Activated CD8-positive, alpha-beta T cell treated with anti-CD3 and anti-CD28 coated beads, Interleukin-2, amount 10 ng/mL, durations not matched to agents 7 days and 5 days (primary cell): Measurements from ENCODE around the gene CCDC106. TPM values are rescaled to one million over a fixed set of nuclear protein-coding genes. Genes with fewer than 3 reads are reported as not detected.

Source experiments
- ATAC-seq: fragments of 150-1000 bp; cut with Tn5 transposase; one replicate; pipeline ENCODE4 v1.10.0; 2021; ENCODE audit warnings: moderate library complexity
- CTCF ChIA-PET: fragments of 350-600 bp; sonication (Branson Sonifier 250); formaldehyde crosslinking; loops from one replicate; lab custom pipeline; 2021; ENCODE audit warnings: antibody characterized with exemption; lab: Charles Lee
- POLR2A ChIA-PET: fragments of 350-600 bp; sonication (Branson Sonifier 250); formaldehyde crosslinking; loops from one replicate; lab custom pipeline; 2021; ENCODE audit warnings: antibody characterized with exemption; lab: Charles Lee
- DNase-seq: peaks from one replicate; pipeline ENCODE4 v3.0.0-alpha.2; 2020
- H3K27ac Mint-ChIP-seq: one replicate; pipeline ENCODE4 v1.8.0; 2021; ENCODE audit warnings: mild to moderate bottlenecking, mixed read lengths
- H3K27me3 Mint-ChIP-seq: one replicate; pipeline ENCODE4 v1.8.0; 2021; ENCODE audit warnings: low read depth, mixed read lengths
- H3K36me3 Mint-ChIP-seq: one replicate; pipeline ENCODE4 v1.8.0; 2021; ENCODE audit warnings: low read depth, mixed read lengths
- H3K4me1 Mint-ChIP-seq: one replicate; pipeline ENCODE4 v1.8.0; 2021; ENCODE audit warnings: low read depth, mixed read lengths
- H3K4me3 Mint-ChIP-seq: one replicate; pipeline ENCODE4 v1.8.0; 2021; ENCODE audit warnings: mild to moderate bottlenecking, mixed read lengths
- H3K9me3 Mint-ChIP-seq: one replicate; pipeline ENCODE4 v1.8.0; 2022; ENCODE audit warnings: mixed read lengths; ENCODE audit not compliant: insufficient read depth
- total RNA-seq, 2 experiments: library from RNA; stranded (reverse); gene quantifications; one replicate each; pipeline ENCODE4 v1.2.3, GENCODE V29; 2021

Gene CCDC106
- total RNA-seq, 2 experiments from 2014 or later = 8.7 to 9.4 TPM

GRCh38 chr19:55605207-55605636 lies 42.8 kb upstream of the CCDC106 start:
- Mint-ChIP-seq H3K4me1 (peaks cover 61% of the 10 kb centered on the region), H3K27me3 (no peaks in the 10 kb centered on the region), H3K9me3 (no peaks in the 10 kb centered on the region), H3K27ac (peak overlapping the region; percentile 94), H3K4me3 (peak overlapping the region; percentile 83), H3K36me3 (peaks cover 46% of the 10 kb centered on the region)
- peak; percentile 84 for ATAC-seq
- peak; percentile 99 for DNase-seq
- POLR2A ChIA-PET = interaction anchor here (0.9 to 2.2 kb wide), 7 partner anchors 9 to 351 kb away, joined by 3 to 27 read pairs (median 3); partner anchors contain the start of genes U2AF2 and ZNF784
- CTCF ChIA-PET = interaction anchor here (0.8 to 5.6 kb wide), 17 partner anchors 14 to 304 kb away, joined by 3 to 59 read pairs (median 8); partner anchors contain the start of genes U2AF2, ZNF628 and ZNF784

GRCh38 chr19:55605637-55606470 lies 42.2 kb upstream of the CCDC106 start, which contains the start of gene ZNF865:
ZNF865 (plus strand) TSS chr19:55605647; CDS start chr19:55613619, 7,972 bp downstream.
- peaks cover 52% of the 10 kb centered on the region for H3K36me3 Mint-ChIP-seq
- ATAC-seq (peak; percentile 40), DNase-seq (peak; percentile 84)
- no peaks in the 10 kb centered on the region for H3K27me3 Mint-ChIP-seq
- H3K9me3 Mint-ChIP-seq = no peaks in the 10 kb centered on the region
- H3K4me1 Mint-ChIP-seq = peaks cover 60% of the 10 kb centered on the region
- H3K27ac Mint-ChIP-seq = peak within 1 kb of the TSS; percentile 96
- ChIA-PET CTCF (interaction anchor here (0.6 to 5.6 kb wide), 25 partner anchors 14 to 313 kb away, joined by 3 to 59 read pairs (median 4); partner anchors contain the start of genes U2AF2, ZNF628 and ZNF784), POLR2A (interaction anchor here (0.8 to 2.2 kb wide), 9 partner anchors 10 to 352 kb away, joined by 3 to 27 read pairs (median 3); partner anchors contain the start of genes U2AF2 and ZNF784)
- peak within 1 kb of the TSS; percentile 91 for H3K4me3 Mint-ChIP-seq

DNA sequence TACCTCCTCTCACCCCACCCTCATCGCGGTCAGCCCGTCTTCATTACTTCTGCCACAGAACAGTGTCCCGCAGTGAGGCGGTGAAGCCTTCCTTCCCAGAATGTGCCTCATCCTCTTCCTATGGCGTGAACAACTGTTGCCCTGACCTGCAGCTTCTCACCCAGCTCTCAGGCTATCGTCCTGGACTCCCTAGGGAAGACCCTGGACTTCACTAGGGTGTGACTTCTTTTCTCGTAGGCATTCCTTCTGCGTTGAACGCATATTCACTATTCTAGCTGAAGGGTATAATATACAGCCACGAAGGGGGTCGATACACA lies 41.6 kb upstream of the CCDC106 start:
- peaks cover 54% of the 10 kb centered on the region for H3K36me3 Mint-ChIP-seq

GRCh38 chr19:55606817-55607216 lies 41.2 kb upstream of the CCDC106 start:
- no peak for DNase-seq
- ATAC-seq = no peak
- H3K27ac Mint-ChIP-seq = peak overlapping the region; percentile 96
- no peaks in the 10 kb centered on the region for H3K9me3 Mint-ChIP-seq
- peaks cover 51% of the 10 kb centered on the region for H3K4me1 Mint-ChIP-seq
- peak overlapping the region; percentile 91 for H3K4me3 Mint-ChIP-seq
- POLR2A ChIA-PET = interaction anchor here (1.3 to 2.2 kb wide), 4 partner anchors 10 to 27 kb away, joined by 3 to 27 read pairs (median 5); partner anchors contain the start of gene ZNF784
- H3K27me3 Mint-ChIP-seq = no peaks in the 10 kb centered on the region
- peaks cover 52% of the 10 kb centered on the region for H3K36me3 Mint-ChIP-seq
- CTCF ChIA-PET = interaction anchor here (0.6 to 5.6 kb wide), 22 partner anchors 13 to 314 kb away, joined by 3 to 59 read pairs (median 5); partner anchors contain the start of genes U2AF2, ZNF628 and ZNF784

More for the DNA sequence above, 41.6 kb upstream of the CCDC106 start:
- ChIA-PET POLR2A (interaction anchor here (0.8 to 2.2 kb wide), 9 partner anchors 10 to 352 kb away, joined by 3 to 27 read pairs (median 3); partner anchors contain the start of genes U2AF2 and ZNF784), CTCF (interaction anchor here (0.6 to 5.6 kb wide), 22 partner anchors 13 to 314 kb away, joined by 3 to 59 read pairs (median 5); partner anchors contain the start of genes U2AF2, ZNF628 and ZNF784)
- peak overlapping the region; percentile 91 for H3K4me3 Mint-ChIP-seq
- no peak for ATAC-seq
- DNase-seq = no peak
- no peaks in the 10 kb centered on the region for H3K27me3 Mint-ChIP-seq
- H3K9me3 Mint-ChIP-seq = no peaks in the 10 kb centered on the region
- H3K4me1 Mint-ChIP-seq = peaks cover 54% of the 10 kb centered on the region
- H3K27ac Mint-ChIP-seq = peak overlapping the region; percentile 96

- no peaks in the 10 kb centered on the region for H3K9me3 Mint-ChIP-seq
- ATAC-seq = no peak
- no peak overlapping the region for H3K27ac Mint-ChIP-seq
- H3K4me3 Mint-ChIP-seq = no peak overlapping the region
- peaks cover 50% of the 10 kb centered on the region for H3K36me3 Mint-ChIP-seq
- ChIA-PET POLR2A (no interaction called here), CTCF (interaction anchor here (2.7 kb wide), 1 partner anchor 23 kb away, joined by 8 read pairs; no protein-coding TSS in a partner anchor)
- H3K4me1 Mint-ChIP-seq = peaks cover 40% of the 10 kb centered on the region
- no peaks in the 10 kb centered on the region for H3K27me3 Mint-ChIP-seq
- DNase-seq = no peak
These were observed 38.7 kb upstream of the CCDC106 start for GRCh38 chr19:55609326-55609725.

DNA sequence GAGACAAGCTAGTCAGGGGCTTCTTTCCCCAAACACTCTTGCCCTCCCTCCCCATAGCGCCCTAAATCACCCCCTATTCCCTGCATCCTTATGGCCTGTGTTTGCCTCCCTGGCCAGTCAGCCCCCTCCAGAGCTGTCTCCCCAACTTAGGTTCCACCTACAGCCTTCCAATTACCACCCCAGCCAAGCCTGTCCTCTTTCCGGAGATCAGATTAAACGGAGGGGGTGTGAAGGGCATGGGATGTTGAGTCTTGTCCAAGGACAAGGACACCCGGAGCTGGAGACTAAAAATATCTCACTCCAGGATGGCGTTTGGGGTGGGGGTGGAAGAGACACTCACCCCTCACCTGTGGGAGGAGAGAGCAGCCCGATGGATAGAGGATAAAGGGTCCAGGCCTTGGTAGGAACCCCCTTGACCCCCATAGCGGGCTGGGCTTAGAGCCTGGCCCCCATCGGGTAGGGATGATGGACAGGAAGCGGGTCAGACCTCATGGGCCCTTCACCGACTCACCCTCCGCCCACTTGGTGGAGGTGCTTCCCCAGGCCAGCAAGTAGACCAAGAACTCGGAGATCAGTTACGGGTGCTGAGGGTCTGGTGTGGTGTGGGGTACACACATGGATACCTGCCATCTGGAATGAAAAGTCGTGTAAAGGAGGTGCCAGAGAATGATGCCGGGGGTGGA lies 36.6 kb upstream of the CCDC106 start:
- Mint-ChIP-seq H3K4me1 (peaks cover 27% of the 10 kb centered on the region), H3K9me3 (no peaks in the 10 kb centered on the region), H3K4me3 (no peak overlapping the region), H3K36me3 (peaks cover 47% of the 10 kb centered on the region), H3K27ac (no peak overlapping the region), H3K27me3 (no peaks in the 10 kb centered on the region)
- CTCF ChIA-PET = interaction anchor here (2.7 kb wide), 1 partner anchor 21 kb away, joined by 8 read pairs; no protein-coding TSS in a partner anchor
- POLR2A ChIA-PET = no interaction called here
- ATAC-seq (no peak), DNase-seq (no peak)

- no peak overlapping the region for H3K27ac Mint-ChIP-seq
- peaks cover 20% of the 10 kb centered on the region for H3K4me1 Mint-ChIP-seq
- no peaks in the 10 kb centered on the region for H3K9me3 Mint-ChIP-seq
- ATAC-seq = no peak
- CTCF ChIA-PET = interaction anchor here (2.7 kb wide), 1 partner anchor 20 kb away, joined by 8 read pairs; no protein-coding TSS in a partner anchor
- H3K4me3 Mint-ChIP-seq = no peak overlapping the region
- no peak for DNase-seq
- no peaks in the 10 kb centered on the region for H3K27me3 Mint-ChIP-seq
- POLR2A ChIA-PET = no interaction called here
- H3K36me3 Mint-ChIP-seq = peaks cover 47% of the 10 kb centered on the region
These were observed 35.9 kb upstream of the CCDC106 start for GRCh38 chr19:55611983-55612645.

DNA sequence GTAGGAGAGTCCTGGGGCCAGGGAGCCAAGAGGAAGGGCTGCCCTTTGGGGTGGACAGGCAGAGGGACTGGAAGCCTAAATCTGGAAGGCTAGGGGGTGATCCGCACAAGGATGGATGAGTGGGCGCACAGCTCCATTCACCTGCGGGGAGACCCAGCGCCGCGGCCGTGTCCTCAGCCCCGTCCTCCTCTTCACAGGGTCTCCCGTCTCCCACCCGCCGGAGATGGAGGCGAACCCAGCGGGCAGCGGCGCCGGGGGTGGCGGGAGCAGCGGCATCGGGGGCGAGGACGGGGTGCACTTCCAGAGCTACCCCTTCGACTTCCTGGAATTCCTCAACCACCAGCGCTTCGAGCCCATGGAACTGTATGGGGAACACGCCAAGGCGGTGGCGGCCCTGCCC lies 34.6 kb upstream of the CCDC106 start:
- no peak overlapping the region for H3K27ac Mint-ChIP-seq
- DNase-seq = no peak
- ChIA-PET CTCF (no interaction called here), POLR2A (no interaction called here)
- peaks cover 12% of the 10 kb centered on the region for H3K4me1 Mint-ChIP-seq
- H3K4me3 Mint-ChIP-seq = no peak overlapping the region
- H3K36me3 Mint-ChIP-seq = peaks cover 48% of the 10 kb centered on the region
- no peaks in the 10 kb centered on the region for H3K27me3 Mint-ChIP-seq
- H3K9me3 Mint-ChIP-seq = no peaks in the 10 kb centered on the region
- no peak for ATAC-seq

GRCh38 chr19:55613930-55614710 lies 33.9 kb upstream of the CCDC106 start:
- H3K27ac Mint-ChIP-seq = no peak overlapping the region
- H3K4me1 Mint-ChIP-seq = peaks cover 6% of the 10 kb centered on the region
- no peak overlapping the region for H3K4me3 Mint-ChIP-seq
- H3K9me3 Mint-ChIP-seq = no peaks in the 10 kb centered on the region
- ATAC-seq (no peak), DNase-seq (no peak)
- H3K27me3 Mint-ChIP-seq = no peaks in the 10 kb centered on the region
- CTCF ChIA-PET = no interaction called here
- peaks cover 44% of the 10 kb centered on the region for H3K36me3 Mint-ChIP-seq
- POLR2A ChIA-PET = no interaction called here

- ChIA-PET POLR2A (no interaction called here), CTCF (no interaction called here)
- ATAC-seq (no peak), DNase-seq (no peak)
- Mint-ChIP-seq H3K4me1 (peaks cover 9% of the 10 kb centered on the region), H3K4me3 (no peak overlapping the region), H3K27ac (no peak overlapping the region), H3K27me3 (no peaks in the 10 kb centered on the region), H3K9me3 (no peaks in the 10 kb centered on the region), H3K36me3 (peaks cover 43% of the 10 kb centered on the region)
These were observed 33.1 kb upstream of the CCDC106 start for GRCh38 chr19:55614711-55615542.
